Mesendoderm (in vitro differentiated cells): ENCODE data around the gene CRAMP1.

Experiments
- DNase-seq: peaks from one replicate; pipeline ENCODE4 v3.0.0; 2013
- H2AK5ac ChIP-seq: 2 replicates; pipeline ENCODE4 v1.6.1; 2013; ENCODE audit warnings: low read length, inconsistent platforms
- H2BK120ac ChIP-seq: 2 replicates; pipeline ENCODE4 v1.6.1; 2013; ENCODE audit warnings: low read depth, mild to moderate bottlenecking, low read length, moderate library complexity, mixed read lengths
- H2BK15ac ChIP-seq: replicated peaks from 2 replicates; pipeline ENCODE4 v1.6.1; 2013; ENCODE audit warnings: low read depth, mild to moderate bottlenecking, moderate library complexity
- H2BK5ac ChIP-seq: 2 replicates; pipeline ENCODE4 v1.6.1; 2013; ENCODE audit warnings: low read length, inconsistent platforms
- H3K18ac ChIP-seq: 2 replicates; pipeline ENCODE4 v1.6.1; 2013; ENCODE audit warnings: mild to moderate bottlenecking, low read length, mixed read lengths
- H3K23ac ChIP-seq: one replicate; pipeline ENCODE4 v1.6.1; 2013; ENCODE audit warnings: low read length
- H3K27ac ChIP-seq: 2 replicates; pipeline ENCODE4 v1.5.1; 2013; ENCODE audit warnings: low read depth, mild to moderate bottlenecking, inconsistent platforms, low read length, moderate library complexity
- H3K27me3 ChIP-seq: 2 replicates; pipeline ENCODE4 v1.6.1; 2013; ENCODE audit warnings: low read length, control low read depth, mild to moderate bottlenecking, inconsistent platforms; ENCODE audit not compliant: insufficient read depth, poor library complexity
- H3K36me3 ChIP-seq: 2 replicates; pipeline ENCODE4 v1.6.1; 2013; ENCODE audit warnings: low read length, inconsistent platforms; ENCODE audit not compliant: control insufficient read depth, insufficient read depth
- H3K4ac ChIP-seq: one replicate; pipeline ENCODE4 v1.6.1; 2013; ENCODE audit warnings: low read depth, mild to moderate bottlenecking, low read length, moderate library complexity
- H3K4me1 ChIP-seq: 2 replicates; pipeline ENCODE4 v1.6.1; 2013; ENCODE audit warnings: low read depth, low read length, inconsistent platforms; ENCODE audit not compliant: control insufficient read depth
- H3K4me2 ChIP-seq: 2 replicates; pipeline ENCODE4 v1.6.1; 2013; ENCODE audit warnings: low read length
- H3K4me3 ChIP-seq: 2 replicates; pipeline ENCODE4 v1.5.1; 2013; ENCODE audit warnings: mild to moderate bottlenecking, low read length
- H3K56ac ChIP-seq: one replicate; pipeline ENCODE4 v1.6.1; 2013; ENCODE audit warnings: low read length
- H3K79me1 ChIP-seq: 2 replicates; pipeline ENCODE4 v1.6.1; 2013; ENCODE audit warnings: low read length, inconsistent platforms
- H3K79me2 ChIP-seq: 2 replicates; pipeline ENCODE4 v1.6.1; 2013; ENCODE audit warnings: mild to moderate bottlenecking, low read length; ENCODE audit not compliant: control insufficient read depth, insufficient read depth
- H3K9ac ChIP-seq: 2 replicates; pipeline ENCODE4 v1.6.1; 2013; ENCODE audit warnings: low read length, inconsistent platforms
- H4K5ac ChIP-seq: one replicate; pipeline ENCODE4 v1.6.1; 2013; ENCODE audit warnings: low read length
- H4K8ac ChIP-seq: one replicate; pipeline ENCODE4 v1.6.1; 2013; ENCODE audit warnings: low read depth, mild to moderate bottlenecking, control low read depth, low read length, moderate library complexity
- WGBS: extraction: QIAGEN DNeasy Blood & Tissue Kit; methylation state at CpG from one replicate; pipeline ENCODE4 v1.1.7; 2013; ENCODE audit warnings: low lambda C conversion rate, missing lambda C conversion rate; ENCODE audit not compliant: insufficient coverage; ENCODE audit errors: extremely low coverage; 5-methylcytosine and 5-hydroxymethylcytosine counted together

Gene CRAMP1

DNA sequence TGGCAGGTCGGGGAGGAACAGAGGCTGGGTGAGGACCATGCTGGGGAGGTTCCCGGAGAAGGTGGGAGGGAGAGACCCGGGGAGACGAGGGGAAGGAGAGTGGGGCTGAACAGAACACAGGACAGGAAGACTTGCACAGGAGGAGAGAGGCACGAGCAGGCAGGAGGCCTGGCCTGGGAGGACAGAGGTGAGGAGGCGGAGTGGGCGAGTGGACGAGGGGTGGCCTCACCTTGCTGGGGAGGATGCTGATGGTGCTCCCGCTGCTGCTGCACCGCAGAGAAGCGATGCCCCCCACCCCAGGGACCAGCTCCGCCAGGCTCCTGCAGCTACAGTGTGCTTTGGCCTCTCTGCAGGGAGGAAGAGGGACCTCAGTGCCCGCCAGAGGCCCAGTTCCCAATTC, 44.2 kb upstream of the CRAMP1 start:
- H2BK15ac ChIP-seq: no peak overlapping the region
- DNase-seq: no peak
- H2BK5ac ChIP-seq: no peak overlapping the region
- H4K5ac ChIP-seq: no peak overlapping the region
- H3K36me3 ChIP-seq: no peaks in the 10 kb centered on the region
- no peak overlapping the region for H3K27ac ChIP-seq
- H3K79me1 ChIP-seq: no peaks in the 10 kb centered on the region
- H4K8ac ChIP-seq: no peak overlapping the region
- H3K4me1 ChIP-seq: no peaks in the 10 kb centered on the region
- H2AK5ac ChIP-seq: no peak overlapping the region
- no peaks in the 10 kb centered on the region for H3K27me3 ChIP-seq
- H3K4me2 ChIP-seq: no peak overlapping the region
- H3K79me2 ChIP-seq: no peaks in the 10 kb centered on the region
- H3K56ac ChIP-seq: no peak overlapping the region
- WGBS: no CpG with 5 or more reads among the region's 13 CpGs
- no peak overlapping the region for H3K18ac ChIP-seq
- H2BK120ac ChIP-seq: no peak overlapping the region
- no peak overlapping the region for H3K4ac ChIP-seq
- no peak overlapping the region for H3K9ac ChIP-seq
- H3K23ac ChIP-seq: no peak overlapping the region
- no peak overlapping the region for H3K4me3 ChIP-seq

GRCh38 chr16:1571012-1571671, 41.0 kb upstream of the CRAMP1 start:
- H3K4me1 ChIP-seq: no peaks in the 10 kb centered on the region
- no peak overlapping the region for H4K5ac ChIP-seq
- H3K4me3 ChIP-seq: no peak overlapping the region
- no peak overlapping the region for H3K9ac ChIP-seq
- H2BK15ac ChIP-seq: no peak overlapping the region
- H4K8ac ChIP-seq: no peak overlapping the region
- no peak overlapping the region for H3K4me2 ChIP-seq
- WGBS: no CpG with 5 or more reads among the region's 7 CpGs
- no peak overlapping the region for H2BK5ac ChIP-seq
- no peak overlapping the region for H3K56ac ChIP-seq
- H3K79me2 ChIP-seq: no peaks in the 10 kb centered on the region
- H3K4ac ChIP-seq: no peak overlapping the region
- no peak overlapping the region for H3K27ac ChIP-seq
- H3K23ac ChIP-seq: no peak overlapping the region
- H3K18ac ChIP-seq: no peak overlapping the region
- H3K27me3 ChIP-seq: no peaks in the 10 kb centered on the region
- no peaks in the 10 kb centered on the region for H3K36me3 ChIP-seq
- no peak overlapping the region for H2BK120ac ChIP-seq
- H3K79me1 ChIP-seq: no peaks in the 10 kb centered on the region
- no peak overlapping the region for H2AK5ac ChIP-seq
- no peak for DNase-seq

- H3K36me3 ChIP-seq: no peaks in the 10 kb centered on the region
- DNase-seq: no peak
- no peaks in the 10 kb centered on the region for H3K79me2 ChIP-seq
- H3K79me1 ChIP-seq: no peaks in the 10 kb centered on the region
- no peak overlapping the region for H4K5ac ChIP-seq
- H3K23ac ChIP-seq: no peak overlapping the region
- H3K27me3 ChIP-seq: no peaks in the 10 kb centered on the region
- no peak overlapping the region for H3K56ac ChIP-seq
- no peaks in the 10 kb centered on the region for H3K4me1 ChIP-seq
- no peak overlapping the region for H4K8ac ChIP-seq
- no peak overlapping the region for H3K9ac ChIP-seq
- no peak overlapping the region for H3K27ac ChIP-seq
- H3K4ac ChIP-seq: no peak overlapping the region
- H3K18ac ChIP-seq: no peak overlapping the region
- H2AK5ac ChIP-seq: no peak overlapping the region
- H3K4me3 ChIP-seq: no peak overlapping the region
- H2BK120ac ChIP-seq: no peak overlapping the region
- no peak overlapping the region for H2BK15ac ChIP-seq
- H2BK5ac ChIP-seq: no peak overlapping the region
- H3K4me2 ChIP-seq: no peak overlapping the region
- WGBS: no CpG with 5 or more reads among the region's 7 CpGs
These were observed 39.5 kb upstream of the CRAMP1 start for GRCh38 chr16:1572673-1573072.

DNA sequence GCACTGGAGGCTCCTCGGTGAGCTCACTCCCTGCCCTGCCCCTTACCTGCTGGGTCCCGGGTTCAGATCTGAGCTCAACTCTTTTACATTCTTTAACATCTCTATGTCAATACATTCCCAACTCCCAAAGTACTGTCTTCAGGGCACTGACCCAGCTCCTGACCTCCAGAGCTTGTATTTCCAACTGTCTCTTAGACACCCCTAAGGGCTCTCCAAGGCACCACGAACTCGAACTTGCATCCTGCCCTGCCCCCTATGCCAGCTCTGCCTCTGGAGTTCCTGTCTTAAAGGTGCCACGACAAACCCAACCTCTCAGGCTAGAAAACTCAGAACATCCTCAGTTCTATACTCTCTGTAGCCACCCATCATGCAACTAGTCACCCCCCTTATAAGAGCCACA, 38.9 kb upstream of the CRAMP1 start:
- H2AK5ac ChIP-seq: no peak overlapping the region
- no peaks in the 10 kb centered on the region for H3K36me3 ChIP-seq
- H3K79me2 ChIP-seq: no peaks in the 10 kb centered on the region
- H3K4ac ChIP-seq: no peak overlapping the region
- no peak overlapping the region for H3K18ac ChIP-seq
- no peak overlapping the region for H3K27ac ChIP-seq
- no peak overlapping the region for H2BK120ac ChIP-seq
- H4K5ac ChIP-seq: no peak overlapping the region
- no CpG with 5 or more reads among the region's 5 CpGs for WGBS
- no peak for DNase-seq
- H3K23ac ChIP-seq: no peak overlapping the region
- no peaks in the 10 kb centered on the region for H3K79me1 ChIP-seq
- no peak overlapping the region for H3K9ac ChIP-seq
- no peaks in the 10 kb centered on the region for H3K4me1 ChIP-seq
- H4K8ac ChIP-seq: no peak overlapping the region
- H2BK15ac ChIP-seq: no peak overlapping the region
- no peak overlapping the region for H3K56ac ChIP-seq
- H3K4me3 ChIP-seq: no peak overlapping the region
- H3K4me2 ChIP-seq: no peak overlapping the region
- H3K27me3 ChIP-seq: no peaks in the 10 kb centered on the region
- no peak overlapping the region for H2BK5ac ChIP-seq

DNA sequence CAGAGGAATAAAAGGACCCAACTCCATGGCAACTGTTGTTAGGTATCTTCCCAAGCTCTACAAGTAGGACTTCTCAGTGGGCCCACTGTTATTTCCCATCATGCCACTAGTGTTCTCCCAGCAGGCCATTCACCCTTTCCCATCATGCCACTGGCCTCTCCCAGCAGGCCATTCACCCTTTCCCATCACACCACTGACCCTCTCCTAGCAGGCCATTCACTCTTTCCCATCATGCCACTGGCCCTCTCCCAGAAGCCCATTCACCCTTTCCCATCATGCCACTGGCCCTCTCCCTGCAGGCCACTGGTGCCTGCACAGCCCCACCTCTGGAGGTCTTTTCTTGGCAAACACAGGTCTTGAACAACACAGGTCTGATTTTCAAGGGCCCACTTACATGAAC, 36.6 kb upstream of the CRAMP1 start:
- H2BK120ac ChIP-seq: no peak overlapping the region
- no peak overlapping the region for H3K18ac ChIP-seq
- no peak overlapping the region for H3K4me2 ChIP-seq
- H3K56ac ChIP-seq: no peak overlapping the region
- no peaks in the 10 kb centered on the region for H3K4me1 ChIP-seq
- no peaks in the 10 kb centered on the region for H3K27me3 ChIP-seq
- no peak overlapping the region for H2BK5ac ChIP-seq
- no peak overlapping the region for H3K9ac ChIP-seq
- no peaks in the 10 kb centered on the region for H3K36me3 ChIP-seq
- no peak overlapping the region for H4K8ac ChIP-seq
- H2BK15ac ChIP-seq: no peak overlapping the region
- no peak overlapping the region for H3K27ac ChIP-seq
- no peak overlapping the region for H4K5ac ChIP-seq
- peak; percentile 13 for DNase-seq
- no peaks in the 10 kb centered on the region for H3K79me1 ChIP-seq
- no peak overlapping the region for H3K4me3 ChIP-seq
- H3K23ac ChIP-seq: no peak overlapping the region
- H3K4ac ChIP-seq: no peak overlapping the region
- H2AK5ac ChIP-seq: no peak overlapping the region
- no peaks in the 10 kb centered on the region for H3K79me2 ChIP-seq

GRCh38 chr16:1579214-1579613, 32.9 kb upstream of the CRAMP1 start:
- WGBS: no CpG with 5 or more reads among the region's 5 CpGs
- Histone ChIP-seq H2BK15ac (no peak overlapping the region), H3K79me1 (no peaks in the 10 kb centered on the region), H3K9ac (no peak overlapping the region), H4K8ac (no peak overlapping the region), H3K27me3 (no peaks in the 10 kb centered on the region), H3K79me2 (no peaks in the 10 kb centered on the region), H3K27ac (no peak overlapping the region), H3K4me3 (no peak overlapping the region), H3K4me2 (no peak overlapping the region), H3K56ac (no peak overlapping the region), H3K23ac (no peak overlapping the region), H4K5ac (no peak overlapping the region), H3K4ac (no peak overlapping the region), H3K36me3 (no peaks in the 10 kb centered on the region), H3K4me1 (no peaks in the 10 kb centered on the region), H2BK120ac (no peak overlapping the region), H2AK5ac (no peak overlapping the region), H3K18ac (no peak overlapping the region), H2BK5ac (no peak overlapping the region)
- DNase-seq: no peak
